Inflammatory macrophage (primary cell): Measurements from ENCODE around the gene INSRR.

Experiments
- DNase-seq, 2 donors: peaks; one replicate each; pipeline ENCODE4 v3.0.0-alpha.2; 2020 to 2022

INSRR gene

GRCh38 chr1:156894001-156894400, 35.1 kb upstream of the INSRR start:
- no peak for DNase-seq

DNA sequence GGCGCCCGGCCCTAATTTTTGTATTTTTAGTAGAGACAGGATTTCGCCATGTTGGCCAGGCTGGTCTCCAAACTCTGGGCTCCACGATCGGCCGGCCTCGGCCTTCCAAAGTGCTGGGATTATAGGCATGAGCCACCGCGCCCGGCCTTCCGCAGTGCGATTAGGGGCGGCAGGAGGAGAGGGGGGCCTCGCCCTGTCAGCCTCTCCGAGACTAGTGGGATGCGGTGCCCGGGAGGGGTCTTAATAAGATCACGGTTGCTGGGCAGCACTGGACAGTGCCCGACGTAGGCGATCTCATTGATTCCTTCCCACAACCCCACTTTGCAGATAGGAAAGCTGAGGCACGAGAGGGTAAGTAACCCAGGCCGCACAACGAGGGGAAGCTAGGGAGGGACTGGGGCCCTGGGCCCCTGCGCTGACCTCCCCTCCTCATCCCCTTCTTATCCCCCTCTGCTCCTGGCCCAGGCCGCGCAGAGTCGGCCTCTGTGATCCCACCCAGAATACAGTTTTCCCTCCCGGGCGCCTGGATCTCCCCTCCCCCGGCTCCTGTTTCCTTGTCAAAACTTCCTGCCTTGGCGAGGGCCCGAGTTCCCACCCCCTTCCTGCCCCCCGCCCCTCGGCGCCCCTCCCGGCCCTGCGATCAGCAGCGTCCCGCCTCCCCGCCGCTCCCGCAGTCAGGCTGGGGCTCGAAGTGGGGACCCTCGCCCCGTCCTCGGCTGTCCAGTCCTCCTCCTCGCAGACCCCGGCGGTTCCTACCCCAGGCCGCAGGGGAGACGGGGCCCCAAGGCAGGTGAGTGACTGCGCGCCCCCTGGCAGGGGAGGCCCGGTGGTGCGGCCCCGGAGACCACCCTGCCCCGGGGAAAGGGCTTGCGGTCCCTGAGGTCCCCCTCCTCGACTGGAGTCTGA, 34.4 kb upstream of the INSRR start, which contains the start of gene PEAR1:
TSS of gene PEAR1 (plus strand) at position 671 of the 906 bp plus-strand sequence. CDS start 10,209 bp downstream, outside the sequence.
- DNase-seq, result no peak

- DNase-seq, result peak; percentile 85
Measured at GRCh38 chr1:156892190-156893047, 33.5 kb upstream of the INSRR start.

- DNase-seq, result peak; percentile 64 to 77
Measured at GRCh38 chr1:156889802-156890580, 31.1 kb upstream of the INSRR start.

DNA sequence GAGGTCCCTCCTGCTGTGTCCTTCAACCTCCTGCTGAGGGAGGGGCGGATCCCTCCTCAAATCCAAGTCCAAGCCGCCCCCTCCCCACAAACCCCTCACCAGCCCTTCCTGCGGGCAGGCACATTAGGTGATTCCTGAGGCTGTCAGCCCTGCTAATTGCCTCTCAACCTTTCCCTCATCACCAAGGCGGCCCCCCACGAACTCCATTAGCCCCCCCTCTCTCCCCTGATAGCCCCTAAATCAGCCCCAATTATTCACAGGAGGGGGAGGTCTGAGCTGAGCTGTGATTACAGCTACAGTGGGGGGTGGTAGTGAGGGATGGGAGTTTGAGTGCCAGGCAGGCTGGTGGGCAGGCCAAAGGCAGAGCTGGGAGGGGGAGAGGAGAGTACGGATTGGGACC, 28.8 kb upstream of the INSRR start:
- DNase-seq, result no peak

DNA sequence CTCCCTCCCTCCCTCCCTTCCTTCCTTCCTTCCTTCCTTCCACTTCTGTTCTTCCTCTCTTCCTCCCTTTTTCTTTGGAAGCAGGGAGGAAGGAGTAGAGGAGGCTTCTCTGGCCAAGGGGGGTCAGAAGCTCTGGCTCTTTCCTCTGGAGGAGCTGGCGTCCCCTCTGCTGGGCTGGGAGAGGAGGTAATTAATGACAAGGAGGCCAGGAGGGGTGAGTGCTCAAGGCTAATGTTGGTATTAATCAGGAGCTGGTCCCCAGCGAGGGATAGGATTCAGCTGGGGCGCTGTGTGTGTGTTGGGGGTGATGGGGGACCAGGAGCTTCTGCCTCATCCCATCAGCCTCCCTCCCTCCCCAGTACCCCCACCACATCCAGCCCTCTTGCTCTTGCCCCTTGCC, 28.4 kb upstream of the INSRR start:
- no peak for DNase-seq

DNA sequence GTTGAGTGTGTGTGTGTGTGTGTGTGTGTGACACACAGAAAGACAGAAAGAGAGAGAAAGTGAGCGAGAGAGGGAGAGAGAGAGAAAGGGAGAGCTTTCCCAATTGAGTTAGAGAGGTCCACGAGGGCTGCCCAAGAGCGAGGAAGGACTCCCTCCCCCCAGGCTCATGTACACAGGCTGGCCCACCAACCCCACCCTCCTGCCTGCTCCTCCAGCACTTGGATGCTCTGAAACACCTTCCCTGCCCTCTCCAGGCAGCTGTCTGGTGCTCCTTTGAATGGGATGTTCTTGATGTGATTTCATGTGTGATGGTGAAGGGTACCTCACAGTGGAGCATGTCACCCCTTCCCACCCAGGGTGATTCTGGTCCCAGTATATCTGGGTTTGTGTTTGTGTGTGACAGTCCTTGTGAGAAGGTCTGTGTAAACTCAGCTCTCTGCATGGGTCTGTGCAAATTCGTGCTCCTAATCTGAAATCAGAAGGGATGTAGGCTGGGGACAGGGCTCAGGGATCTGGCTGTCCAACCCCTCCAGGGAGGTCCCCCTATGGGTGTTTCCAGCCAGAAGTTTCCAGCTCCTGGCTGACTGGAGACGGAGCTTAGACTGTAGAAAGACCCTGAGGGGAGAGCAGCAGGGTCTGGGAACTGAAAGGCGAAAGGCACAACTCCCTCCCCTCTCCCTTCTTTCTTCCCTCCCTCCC, 27.8 kb upstream of the INSRR start:
- no peak for DNase-seq

DNA sequence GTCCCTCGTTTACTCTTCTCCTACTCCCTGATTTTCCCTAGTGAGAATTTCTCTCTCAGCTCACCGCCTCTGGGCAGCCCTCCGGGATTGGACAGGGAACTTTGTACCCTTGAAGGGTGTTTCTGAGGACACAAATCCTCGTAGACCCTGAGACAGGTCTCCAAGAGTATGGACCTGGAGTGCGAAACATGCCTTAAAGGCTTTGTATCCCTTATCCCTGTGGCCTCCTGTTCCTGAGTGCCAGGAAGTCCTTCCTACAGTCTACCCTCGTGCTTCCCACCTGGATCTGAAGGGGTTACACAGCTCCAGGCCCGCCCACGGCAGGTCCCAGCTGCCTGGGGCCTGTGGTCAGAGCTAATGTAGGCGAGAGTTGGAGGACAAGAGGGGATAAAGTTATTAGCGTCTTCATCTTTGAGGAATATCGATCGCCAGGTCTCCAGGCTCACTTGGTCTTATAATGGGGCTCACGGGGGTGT, 27.0 kb upstream of the INSRR start:
- no peak for DNase-seq

GRCh38 chr1:156885314-156885713, 26.4 kb upstream of the INSRR start:
- no peak for DNase-seq

- DNase-seq, result no peak
Measured at GRCh38 chr1:156884560-156885184, 25.8 kb upstream of the INSRR start.

- DNase-seq, result no peak
Measured at GRCh38 chr1:156883919-156884318, 25.0 kb upstream of the INSRR start.

DNA sequence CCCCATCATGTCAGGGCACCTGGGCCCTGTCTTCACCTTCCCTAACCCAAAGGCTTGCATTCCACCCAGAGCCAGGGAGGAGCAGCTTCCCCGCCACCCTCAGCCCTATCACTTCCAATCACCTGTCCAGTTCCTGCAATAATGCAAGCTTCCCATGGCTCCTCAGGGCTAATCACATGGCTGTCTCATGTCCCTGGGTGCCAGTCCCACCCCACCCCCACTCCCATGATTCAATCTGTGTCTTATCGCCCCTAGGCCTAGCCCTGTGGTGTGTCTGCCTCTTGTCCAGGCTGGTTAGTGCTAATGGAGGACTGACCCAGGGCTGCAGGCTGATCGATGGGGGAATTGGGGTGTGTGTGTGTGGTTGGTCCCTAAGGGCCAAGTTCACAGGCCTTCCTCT, 23.6 kb upstream of the INSRR start:
- no peak for DNase-seq

DNA sequence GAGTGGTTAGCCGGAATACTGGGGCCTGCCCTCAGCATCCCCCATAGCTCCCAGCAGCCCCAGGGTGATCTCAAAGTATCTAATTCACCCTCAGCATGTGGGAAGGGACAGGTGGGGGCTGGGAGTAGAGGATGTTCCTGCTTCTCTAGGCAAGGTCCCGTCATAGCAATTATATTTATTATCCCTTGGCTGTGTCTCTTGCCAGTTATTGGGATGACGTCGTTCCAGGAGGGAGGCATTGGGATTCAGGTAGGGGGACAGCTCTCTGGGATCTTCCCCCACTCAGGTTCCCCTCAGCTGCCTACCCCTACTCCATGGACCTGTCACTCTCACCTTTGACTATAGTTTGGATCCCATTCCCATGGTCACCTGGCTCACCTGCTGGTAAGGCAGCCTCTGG, 22.7 kb upstream of the INSRR start:
- DNase-seq, result no peak

GRCh38 chr1:156881101-156881500, 22.2 kb upstream of the INSRR start:
- no peak for DNase-seq

DNA sequence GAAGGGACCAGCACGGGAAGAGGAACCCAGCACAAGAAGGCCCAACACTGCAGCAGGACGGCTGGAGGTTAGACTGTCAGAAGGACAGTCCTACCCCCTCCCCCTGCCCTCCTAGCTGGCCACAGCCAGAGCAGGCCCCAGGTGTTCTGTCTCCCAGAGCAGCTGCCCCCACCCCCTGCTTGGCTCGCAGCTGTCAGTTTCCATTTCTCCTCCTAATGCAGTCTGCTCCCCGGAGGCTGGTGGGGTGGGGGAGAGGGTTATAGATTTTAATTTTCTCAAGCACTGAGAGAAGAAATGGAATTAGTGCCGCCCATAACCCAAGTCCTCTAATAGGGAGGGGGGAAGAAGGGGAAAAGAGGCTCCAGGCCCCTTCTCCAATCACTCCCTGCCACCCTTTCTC, 21.6 kb upstream of the INSRR start:
- no peak for DNase-seq

DNA sequence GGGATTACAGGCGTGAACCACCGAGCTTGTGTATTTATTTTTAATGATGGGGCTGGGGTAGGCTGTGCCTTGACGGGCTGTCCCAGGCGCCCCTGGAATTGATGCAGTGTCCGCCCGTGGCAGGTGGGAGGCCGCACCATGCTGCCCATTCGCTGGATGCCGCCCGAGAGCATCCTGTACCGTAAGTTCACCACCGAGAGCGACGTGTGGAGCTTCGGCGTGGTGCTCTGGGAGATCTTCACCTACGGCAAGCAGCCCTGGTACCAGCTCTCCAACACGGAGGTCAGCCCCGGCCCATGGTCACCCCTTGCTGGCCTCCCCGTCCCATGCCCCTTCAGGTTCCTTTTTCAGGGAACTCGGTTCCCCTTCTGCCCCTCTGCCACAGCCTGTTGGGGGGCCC, 21.0 kb upstream of the INSRR start:
- no peak for DNase-seq

DNA sequence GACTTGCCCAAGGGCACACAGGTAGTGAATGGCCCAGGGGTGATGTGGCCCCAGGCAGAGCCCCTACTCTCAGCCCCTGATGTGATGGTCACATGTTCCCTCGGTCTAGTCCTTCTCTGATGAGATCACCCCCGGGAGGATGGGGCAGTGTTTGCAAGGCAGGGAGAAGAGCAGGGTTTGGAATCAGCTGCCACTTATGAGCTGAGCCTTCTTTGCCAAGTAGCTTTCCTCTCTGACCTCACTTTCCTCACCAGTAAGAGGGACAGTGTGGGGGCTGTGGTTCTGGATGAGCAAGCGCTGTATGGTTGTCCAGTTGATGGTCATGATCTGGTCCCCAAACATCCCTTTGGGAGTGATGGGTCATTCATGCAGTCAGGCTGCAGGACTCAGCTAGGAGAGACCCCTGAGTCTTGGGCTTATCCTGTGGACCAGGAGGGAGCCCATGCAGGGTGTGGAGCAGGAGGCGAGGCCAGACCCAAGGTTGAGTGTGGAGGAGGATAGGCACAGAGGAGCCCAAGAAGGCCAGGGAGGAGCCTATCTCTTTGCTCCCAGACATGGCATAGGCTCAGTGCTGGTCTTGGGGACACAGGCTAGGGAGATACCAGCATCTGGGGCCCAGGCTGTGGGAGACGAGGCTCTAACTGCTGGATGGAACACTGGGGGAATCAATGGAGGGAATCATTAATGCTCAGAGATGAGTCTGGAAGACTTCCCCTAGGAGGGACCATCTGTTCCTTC, 18.7 kb upstream of the INSRR start:
- no peak for DNase-seq

DNA sequence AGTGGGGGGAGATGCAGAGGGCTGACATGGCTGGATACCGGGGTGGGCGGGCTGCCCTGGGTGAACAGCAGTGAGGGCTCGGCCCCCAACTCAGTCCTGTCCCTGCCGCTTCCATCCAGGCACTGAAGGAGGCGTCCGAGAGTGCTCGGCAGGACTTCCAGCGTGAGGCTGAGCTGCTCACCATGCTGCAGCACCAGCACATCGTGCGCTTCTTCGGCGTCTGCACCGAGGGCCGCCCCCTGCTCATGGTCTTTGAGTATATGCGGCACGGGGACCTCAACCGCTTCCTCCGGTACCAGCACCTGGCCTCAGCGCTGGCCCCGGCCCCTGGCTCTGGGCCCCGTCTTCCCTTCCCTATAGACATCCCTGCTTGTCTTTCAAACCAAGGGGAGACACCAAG, 17.4 kb upstream of the INSRR start:
- no peak for DNase-seq

- no peak for DNase-seq
Measured at GRCh38 chr1:156875341-156875615, 16.4 kb upstream of the INSRR start.

DNA sequence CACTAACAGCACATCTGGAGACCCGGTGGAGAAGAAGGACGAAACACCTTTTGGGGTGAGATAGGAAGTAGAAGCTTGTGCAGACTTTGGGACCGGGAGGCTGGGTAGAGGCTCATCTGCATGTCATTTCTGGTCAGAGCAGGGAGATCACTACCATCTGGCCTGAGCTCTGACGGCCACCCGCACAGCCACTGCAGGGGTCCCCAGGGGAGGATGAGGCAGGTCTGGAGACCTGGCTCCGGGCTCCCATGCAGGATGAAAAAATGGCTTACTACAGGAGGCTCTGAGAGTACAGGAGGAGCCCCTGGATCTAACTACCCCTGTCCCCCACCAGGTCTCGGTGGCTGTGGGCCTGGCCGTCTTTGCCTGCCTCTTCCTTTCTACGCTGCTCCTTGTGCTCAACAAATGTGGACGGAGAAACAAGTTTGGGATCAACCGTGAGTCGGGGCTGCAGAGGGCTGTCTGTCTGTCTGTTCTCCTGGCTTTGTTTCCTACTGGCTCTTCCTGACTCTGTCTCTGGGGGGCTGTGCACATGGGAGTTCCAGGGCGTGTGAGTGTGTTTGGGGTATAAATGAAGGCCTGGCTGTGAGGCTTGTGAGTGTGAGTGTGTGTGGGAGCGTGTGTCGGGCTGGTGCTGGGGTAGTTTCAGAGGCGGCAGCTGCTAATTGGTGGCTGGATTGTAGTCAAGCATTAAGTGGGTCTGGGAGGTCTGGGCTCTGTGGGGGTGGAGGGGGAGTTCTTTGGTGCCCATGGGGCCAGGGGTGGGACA, 15.8 kb upstream of the INSRR start:
- no peak for DNase-seq
